Measurements from ENCODE around the gene SH2D4B.

Gene SH2D4B

DNA sequence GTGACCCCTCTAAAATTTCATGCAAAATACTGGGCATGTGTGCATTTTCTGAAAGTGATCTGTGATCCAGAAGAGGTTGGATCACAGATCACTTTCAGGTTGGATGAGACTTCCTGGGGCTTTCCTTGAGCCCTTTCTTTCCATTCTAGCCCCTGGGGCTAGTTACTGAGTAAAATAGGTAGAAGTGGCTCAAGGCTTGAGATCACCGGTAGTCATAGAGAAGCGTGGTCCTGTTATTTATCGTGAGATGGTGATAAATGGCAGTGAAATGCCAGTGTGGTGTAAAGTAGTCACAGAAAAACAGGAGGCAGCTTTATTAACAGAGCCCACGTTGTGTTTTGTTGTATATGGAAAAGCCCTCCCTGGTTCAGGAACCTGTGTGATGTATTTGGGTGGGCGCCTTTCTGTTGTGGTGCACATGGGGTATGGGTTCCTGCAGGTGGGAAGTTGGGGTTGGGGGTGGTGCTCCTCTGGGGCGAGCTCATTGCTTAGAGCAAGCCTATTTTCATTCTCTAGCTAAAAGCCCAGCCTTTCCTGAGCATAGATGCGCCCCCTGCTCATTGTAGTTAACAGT is 34.0 kb upstream of the SH2D4B start:
- DNase-seq (ENCODE audit: low read depth in 1 of 2, low spot score in 1 of 2) = no peak

DNA sequence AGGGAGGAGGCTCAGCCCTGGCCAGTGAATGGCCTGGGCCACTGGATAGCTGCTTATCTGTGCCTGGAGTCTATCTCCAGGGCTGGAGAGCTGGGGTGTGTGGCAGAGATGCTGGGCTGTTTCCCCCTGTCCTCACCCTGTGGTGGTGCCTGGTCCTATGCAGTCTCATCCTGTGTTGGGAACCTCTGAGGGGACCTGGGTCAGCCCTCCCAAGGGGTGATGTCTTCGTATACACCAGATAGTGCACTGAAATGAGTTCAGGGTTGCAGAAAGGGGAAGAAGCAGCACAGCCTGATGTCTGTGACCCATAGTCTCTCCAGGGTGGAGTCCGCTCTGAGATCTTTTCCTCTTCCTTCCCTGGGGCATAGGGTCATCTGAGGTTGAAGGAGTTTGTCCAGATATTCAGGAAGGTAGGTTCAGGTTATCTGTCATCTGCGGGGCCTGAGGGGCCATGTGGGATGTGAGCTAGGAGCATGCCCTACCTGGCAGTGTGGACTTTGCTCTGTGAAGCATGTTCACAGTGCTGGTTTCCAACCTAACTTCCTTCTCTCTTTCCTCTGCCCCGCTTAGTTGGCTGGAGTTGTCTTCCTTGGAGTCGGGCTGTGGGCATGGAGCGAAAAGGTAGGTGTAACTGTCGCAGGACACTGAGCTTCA is 33.4 kb upstream of the SH2D4B start:
- DNase-seq (ENCODE audit: low read depth in 1 of 2, low spot score in 1 of 2) = no peak

DNA sequence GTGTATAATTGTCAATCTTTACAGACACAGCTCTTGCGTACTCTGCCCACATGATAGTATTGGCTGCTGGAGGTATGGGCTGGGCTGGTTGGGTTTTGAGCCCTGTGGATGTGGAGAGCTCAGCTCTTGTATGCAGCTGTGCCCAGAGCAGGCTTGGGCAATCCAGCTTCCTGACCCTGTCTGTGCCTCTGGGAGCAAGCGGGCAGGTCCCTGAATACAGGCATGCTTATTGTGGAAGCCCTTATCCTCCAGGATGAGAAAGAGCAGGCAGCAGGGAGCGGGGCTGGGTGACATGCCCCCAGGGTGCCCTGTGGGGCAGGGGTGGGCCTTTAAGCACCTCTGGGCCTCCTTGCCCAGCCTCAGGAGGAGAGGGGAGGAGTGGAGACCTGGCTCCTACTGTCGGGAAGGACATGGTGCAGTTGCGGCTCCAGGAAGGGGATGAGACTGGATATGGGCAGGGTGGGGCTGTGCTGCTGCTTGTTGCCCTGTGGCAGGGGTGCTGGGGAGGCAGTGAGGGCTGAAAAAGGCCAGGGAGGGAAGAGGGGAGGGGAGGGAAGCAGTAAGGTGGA is 32.7 kb upstream of the SH2D4B start:
- DNase-seq (ENCODE audit: low read depth in 1 of 2, low spot score in 1 of 2) = no peak

DNA sequence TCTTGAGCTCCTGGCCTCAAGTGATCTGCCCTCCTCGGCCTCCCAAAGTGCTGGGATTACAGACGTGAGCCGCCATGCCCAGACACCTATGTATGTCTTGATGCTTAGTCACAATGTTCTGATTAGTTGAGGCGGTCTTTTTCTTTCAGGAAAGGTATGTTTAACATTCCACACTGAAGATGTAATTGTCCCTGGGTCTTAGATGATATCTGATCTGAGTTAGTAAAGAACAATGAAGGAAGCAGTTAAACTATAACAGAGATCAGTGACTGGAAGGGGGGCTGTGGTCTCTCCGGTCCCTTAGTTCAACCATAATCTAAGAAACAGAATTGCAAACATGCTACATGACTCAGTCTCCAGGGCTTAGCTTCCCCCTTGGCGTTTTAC is 31.5 kb upstream of the SH2D4B start:
- DNase-seq (ENCODE audit: low read depth in 1 of 2, low spot score in 1 of 2) = no peak

DNA sequence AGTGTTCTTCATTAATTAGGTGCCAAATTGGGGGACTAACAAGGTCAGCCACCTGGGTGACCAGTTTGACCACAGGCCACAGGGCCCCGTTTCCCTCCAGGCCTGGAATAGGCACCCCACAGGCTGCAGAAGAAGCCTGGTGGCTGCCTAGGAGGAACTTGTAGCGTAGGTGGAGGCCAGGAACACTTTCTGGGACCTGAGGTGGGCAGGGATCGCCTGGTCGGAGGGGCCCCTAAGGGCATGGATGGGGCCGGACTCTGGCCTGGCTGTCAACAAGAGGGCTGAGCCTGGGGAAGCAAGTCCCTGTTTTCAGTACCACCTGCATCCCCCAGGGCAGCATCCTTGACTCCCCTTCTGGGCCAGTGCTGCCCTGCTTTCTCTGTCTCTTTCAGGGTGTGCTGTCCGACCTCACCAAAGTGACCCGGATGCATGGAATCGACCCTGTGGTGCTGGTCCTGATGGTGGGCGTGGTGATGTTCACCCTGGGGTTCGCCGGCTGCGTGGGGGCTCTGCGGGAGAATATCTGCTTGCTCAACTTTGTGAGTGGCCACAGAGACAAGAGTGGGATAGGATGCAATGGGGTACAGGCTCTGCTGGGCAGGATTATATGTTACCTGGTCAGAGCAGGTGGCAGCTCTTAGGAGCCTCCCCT is 30.7 kb upstream of the SH2D4B start:
- no peak for DNase-seq (ENCODE audit: low read depth in 1 of 2, low spot score in 1 of 2)

DNA sequence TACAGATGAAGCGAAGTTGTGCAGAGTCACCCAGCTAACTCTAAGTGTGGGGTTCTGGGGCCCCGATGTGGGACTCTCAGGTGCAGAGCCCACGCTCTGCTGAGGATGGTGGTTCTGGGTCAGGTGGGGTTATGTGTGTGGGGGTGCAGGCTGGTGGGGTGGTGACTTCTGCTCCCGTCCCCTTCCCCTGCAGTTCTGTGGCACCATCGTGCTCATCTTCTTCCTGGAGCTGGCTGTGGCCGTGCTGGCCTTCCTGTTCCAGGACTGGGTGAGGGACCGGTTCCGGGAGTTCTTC is 28.6 kb upstream of the SH2D4B start:
- DNase-seq (ENCODE audit: low read depth in 1 of 2, low spot score in 1 of 2) = no peak

DNA sequence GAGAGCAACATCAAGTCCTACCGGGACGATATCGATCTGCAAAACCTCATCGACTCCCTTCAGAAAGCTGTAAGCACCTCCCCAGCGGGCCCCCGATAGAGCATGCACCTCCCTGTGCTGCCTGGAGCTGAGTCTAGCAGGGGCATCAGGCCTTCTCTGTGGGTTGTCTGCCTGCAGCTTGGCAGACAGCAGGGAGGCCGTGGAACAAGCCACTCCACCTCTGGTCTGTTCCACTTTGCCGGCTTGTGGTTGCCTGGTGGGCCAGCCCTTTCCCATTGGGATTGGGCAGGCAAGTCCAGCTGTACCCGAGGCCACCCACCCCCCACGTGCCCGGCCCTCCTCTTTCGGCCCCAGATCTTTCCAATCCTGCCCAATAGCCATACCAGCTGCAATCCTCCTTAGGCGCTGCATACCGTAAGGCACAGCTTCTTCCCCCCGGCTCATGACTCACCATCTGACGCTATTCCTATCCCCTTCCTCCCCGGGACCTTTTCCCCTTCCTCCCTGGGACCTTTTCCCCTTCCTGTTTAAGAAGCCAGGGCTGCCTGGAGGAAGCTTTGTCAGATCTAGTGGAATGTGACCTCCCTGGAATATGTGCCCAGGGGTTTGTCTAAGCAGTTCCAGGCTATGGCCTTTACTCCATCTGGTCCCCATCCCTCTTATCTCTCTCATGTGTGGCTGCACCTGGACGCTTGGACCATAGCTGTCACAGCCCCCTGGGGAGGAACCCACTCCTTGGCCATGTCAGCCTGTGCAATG is 28.1 kb upstream of the SH2D4B start:
- DNase-seq (ENCODE audit: low read depth in 1 of 2, low spot score in 1 of 2) = no peak

DNA sequence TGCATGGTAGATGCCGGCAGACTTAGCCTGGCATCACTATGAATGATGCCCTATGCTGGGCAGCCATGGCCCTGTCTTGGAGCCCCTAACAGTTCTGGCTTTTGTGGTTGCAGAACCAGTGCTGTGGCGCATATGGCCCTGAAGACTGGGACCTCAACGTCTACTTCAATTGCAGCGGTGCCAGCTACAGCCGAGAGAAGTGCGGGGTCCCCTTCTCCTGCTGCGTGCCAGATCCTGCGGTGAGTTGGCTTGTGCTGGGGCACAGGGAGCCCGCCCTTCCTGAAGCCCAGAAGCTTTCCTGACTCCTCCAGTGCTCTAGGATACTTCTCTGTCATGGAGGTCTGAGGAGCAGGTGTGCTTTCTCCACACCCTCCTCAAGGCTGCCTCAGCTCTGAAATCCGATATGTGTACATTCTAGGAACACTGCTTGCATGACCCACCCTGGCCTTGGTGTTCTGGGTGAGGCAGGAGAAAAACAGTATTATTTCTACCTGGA is 25.6 kb upstream of the SH2D4B start:
- DNase-seq (ENCODE audit: low read depth in 1 of 2, low spot score in 1 of 2) = no peak

DNA sequence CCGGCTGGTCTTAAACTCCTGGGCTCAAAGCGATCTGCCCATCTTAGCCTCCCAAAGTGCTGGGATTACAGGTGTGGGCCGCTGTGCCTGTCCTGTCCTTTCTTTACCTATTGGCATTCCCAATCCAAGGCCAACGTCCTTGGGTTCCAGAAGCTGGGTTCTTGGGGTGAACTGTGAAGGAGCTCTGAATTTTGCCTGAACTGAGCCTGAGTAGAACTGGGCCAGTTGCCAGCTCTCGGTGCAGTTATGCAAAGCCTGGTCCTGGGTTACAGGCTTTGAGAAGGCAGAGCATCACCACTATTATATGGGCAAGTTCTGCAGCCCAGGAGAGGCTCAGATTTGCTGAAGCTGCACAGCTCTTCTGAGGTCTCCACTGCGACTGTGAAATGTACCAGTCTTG is 24.6 kb upstream of the SH2D4B start:
- DNase-seq (ENCODE audit: low read depth in 1 of 2, low spot score in 1 of 2) = no peak

DNA sequence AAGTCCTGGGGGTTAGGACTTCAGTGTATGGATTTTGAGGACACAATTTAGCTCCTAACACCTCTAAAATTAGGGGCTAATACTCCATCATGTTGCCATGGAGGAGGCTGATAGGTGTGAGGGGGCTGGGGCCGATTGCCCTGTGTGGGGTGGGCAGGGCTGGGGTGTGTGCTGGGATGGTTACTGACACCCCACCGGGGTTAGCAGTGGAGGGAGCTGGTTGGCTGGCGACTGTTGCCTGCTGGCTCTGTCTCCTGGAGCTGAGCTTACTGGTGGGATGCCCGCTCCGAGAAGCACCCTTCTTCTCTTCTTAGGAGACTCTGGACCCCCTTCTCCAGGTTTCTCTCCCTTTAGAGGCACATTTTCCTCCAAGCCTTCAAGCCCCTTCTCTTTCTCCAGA is 22.2 kb upstream of the SH2D4B start:
- no peak for DNase-seq (ENCODE audit: low read depth in 1 of 2, low spot score in 1 of 2)

DNA sequence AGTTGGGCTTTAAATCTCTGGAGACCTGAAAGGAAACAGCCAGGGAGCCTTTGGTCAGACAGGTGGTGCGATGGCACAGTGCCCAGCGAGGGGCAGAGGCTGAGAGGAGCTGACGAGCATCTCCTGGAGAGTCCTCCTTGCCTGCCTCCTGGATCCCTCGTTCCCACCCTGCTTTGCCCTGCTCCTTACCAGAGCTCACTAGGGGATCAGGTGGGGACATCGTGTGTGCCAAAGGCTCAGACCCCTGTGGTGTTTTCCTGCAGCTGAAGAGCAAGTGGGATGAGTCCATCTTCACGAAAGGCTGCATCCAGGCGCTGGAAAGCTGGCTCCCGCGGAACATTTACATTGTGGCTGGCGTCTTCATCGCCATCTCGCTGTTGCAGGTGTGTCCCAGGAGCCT is 21.8 kb upstream of the SH2D4B start:
- DNase-seq (ENCODE audit: low read depth in 1 of 2, low spot score in 1 of 2) = no peak

DNA sequence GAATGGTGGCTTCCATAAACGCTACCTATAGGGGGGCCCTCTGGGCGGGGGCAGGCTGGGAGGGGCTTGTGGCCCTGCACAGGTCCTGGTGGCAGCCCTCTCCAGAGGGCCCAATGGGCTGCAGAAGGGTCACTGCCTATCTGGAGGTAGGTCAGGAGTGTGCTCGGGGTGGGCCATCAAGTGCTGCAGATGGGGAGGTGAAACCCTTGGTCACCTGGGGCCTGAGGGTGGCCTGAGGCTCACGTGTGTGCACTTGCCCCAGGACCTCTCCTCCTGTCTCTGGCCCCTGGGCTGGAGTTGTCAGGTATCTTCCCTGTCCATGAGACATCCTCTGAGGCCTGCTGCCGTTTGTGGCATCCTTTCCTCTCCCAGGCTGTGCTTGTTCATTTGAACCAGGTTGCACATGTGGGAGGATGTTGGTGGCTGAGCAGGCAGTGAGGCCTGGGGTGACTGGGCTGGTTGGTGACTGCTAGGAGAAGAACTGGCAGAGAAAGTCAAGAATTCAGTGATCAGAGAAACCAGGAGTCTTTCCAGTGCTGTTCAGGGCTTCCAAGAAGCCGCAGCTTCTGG is 21.1 kb upstream of the SH2D4B start:
- DNase-seq (ENCODE audit: low read depth in 1 of 2, low spot score in 1 of 2) = no peak

DNA sequence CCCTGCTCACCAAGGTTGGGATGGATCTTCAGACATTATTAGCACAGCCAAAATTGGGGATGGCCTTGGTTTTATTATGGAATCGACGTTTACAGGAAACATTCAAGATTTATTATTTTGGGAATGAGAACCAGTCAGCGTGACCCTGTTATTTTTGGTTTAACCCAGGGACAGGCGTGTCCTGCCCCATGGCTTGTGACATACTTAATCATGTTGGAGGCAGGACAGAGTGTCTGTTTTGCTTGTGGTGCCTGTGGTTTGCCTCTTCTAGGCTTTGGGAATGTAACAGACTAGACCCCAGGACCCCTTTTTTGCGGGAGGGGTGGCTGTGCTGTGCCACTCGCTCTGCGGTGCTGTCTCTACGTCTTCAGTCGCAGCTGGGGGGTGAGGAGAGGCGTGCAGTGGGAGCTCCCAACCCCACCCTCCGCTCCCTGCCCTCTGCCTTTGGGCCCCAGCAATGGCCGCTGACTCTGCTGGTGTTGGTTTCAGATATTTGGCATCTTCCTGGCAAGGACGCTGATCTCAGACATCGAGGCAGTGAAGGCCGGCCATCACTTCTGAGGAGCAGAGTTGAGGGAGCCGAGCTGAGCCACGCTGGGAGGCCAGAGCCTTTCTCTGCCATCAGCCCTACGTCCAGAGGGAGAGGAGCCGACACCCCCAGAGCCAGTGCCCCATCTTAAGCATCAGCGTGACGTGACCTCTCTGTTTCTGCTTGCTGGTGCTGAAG is 20.1 kb upstream of the SH2D4B start:
- DNase-seq (ENCODE audit: low read depth in 1 of 2, low spot score in 1 of 2) = no peak

DNA sequence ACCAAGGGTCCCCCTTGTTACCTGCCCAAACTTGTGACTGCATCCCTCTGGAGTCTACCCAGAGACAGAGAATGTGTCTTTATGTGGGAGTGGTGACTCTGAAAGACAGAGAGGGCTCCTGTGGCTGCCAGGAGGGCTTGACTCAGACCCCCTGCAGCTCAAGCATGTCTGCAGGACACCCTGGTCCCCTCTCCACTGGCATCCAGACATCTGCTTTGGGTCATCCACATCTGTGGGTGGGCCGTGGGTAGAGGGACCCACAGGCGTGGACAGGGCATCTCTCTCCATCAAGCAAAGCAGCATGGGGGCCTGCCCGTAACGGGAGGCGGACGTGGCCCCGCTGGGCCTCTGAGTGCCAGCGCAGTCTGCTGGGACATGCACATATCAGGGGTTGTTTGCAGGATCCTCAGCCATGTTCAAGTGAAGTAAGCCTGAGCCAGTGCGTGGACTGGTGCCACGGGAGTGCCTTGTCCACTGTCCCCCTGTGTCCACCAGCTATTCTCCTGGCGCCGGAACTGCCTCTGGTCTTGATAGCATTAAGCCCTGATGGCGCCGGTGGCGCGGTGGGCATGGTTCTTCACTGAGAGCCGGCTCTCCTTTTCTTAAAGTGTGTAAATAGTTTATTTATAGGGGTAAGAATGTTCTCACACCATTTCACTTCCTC is 19.4 kb upstream of the SH2D4B start:
- DNase-seq (ENCODE audit: low read depth in 1 of 2, low spot score in 1 of 2) = no peak

DNA sequence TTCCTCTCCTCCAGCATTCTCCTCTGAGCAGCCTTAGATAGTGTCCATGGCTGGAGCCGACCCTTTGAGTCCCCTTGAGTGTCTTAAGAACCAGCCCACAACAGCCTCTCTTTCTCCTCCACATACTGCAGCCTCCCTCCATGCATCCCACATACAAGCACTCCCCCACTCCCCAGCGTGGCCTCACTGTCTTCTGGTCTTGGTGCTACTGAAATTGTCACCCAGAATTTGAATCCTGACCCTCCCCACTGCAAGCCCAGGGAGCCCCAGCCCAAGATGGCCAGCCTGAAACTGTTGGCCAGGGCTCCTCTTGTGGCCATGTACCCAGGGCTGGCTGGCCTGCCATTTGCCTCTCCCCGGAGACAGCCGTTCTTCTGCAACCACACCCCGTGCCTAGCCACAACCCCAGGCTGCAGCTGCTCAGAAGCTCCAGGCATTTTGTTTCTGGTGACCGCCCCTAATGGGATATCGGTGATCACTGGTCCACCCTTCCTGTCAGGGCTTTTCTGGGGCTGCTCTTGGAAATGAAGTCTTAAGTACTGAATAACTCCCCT is 18.8 kb upstream of the SH2D4B start:
- no peak for DNase-seq (ENCODE audit: low read depth in 1 of 2, low spot score in 1 of 2)

DNA sequence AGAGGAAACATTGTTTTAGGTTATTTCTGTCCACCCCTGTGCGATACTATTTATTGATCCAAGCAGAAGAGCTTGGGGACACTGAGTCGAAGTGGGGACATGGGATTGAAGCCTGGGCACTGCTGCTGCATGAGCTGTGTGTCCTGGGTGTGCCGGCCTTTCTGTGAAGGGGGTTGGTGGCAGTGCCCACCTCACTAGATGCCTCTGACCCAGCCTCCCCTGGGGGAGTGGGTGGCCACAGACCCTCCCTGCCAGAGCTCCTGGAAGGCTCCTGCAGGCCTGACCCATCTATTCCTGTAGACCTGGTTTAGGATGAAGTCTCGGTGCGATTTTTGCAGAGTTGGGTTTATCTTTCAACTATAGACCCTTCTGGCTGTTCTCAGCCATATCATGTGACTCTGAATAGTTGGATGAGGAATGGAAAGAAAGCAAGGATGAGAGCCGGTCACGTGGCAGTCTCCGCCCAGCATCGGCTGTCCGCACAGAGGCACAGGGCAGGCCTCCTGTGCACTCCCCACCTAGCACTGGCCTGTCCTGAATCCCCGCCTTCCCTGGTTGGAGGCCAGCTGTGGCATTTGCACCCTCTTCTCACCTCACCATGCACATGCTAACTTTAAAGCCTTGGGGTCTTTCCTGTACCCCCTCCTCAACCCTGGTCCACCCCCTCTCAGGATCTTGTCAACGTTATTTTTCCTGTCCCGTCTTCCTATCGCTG is 17.6 kb upstream of the SH2D4B start:
- DNase-seq (ENCODE audit: low read depth in 1 of 2, low spot score in 1 of 2) = no peak

DNA sequence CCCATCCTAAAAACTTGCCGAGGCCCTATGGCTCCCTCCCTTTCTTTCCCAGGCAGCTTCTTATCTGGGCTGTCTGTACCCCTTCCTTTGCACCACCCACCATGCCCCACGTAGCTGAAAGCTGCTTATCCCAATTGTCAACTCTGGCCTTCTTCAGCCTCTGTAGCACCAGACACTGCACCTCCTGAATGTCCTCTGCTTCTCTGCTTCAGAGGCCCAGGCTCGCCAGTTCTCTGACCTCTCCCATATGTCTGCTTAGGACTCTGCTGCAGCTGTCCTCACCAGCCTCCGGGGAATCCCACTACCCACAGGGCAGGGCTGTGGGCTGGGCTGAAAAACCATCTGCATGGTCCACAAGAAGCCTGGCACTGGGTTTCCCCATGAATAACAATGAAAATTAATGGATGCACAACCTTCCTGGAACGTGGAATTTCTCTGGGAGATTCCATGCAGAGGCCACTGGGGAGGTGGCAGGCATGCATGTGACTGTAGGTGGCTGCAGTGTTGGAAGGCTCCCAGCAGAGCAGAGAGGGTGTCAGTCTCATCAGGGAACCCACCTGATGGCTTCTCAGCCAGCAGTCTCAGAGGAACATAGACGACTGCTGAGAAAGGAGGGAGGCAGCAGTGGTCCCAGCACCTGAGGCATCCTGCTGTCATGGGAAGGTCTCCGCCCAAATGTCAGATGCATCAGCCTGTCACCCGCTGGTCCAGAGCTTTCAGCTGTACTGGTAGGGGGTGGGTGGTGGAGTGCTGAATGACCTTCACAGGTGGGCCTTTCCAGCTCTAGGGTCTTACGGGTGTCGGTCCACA is 16.8 kb upstream of the SH2D4B start:
- no peak for DNase-seq (ENCODE audit: low read depth in 1 of 2, low spot score in 1 of 2)

DNA sequence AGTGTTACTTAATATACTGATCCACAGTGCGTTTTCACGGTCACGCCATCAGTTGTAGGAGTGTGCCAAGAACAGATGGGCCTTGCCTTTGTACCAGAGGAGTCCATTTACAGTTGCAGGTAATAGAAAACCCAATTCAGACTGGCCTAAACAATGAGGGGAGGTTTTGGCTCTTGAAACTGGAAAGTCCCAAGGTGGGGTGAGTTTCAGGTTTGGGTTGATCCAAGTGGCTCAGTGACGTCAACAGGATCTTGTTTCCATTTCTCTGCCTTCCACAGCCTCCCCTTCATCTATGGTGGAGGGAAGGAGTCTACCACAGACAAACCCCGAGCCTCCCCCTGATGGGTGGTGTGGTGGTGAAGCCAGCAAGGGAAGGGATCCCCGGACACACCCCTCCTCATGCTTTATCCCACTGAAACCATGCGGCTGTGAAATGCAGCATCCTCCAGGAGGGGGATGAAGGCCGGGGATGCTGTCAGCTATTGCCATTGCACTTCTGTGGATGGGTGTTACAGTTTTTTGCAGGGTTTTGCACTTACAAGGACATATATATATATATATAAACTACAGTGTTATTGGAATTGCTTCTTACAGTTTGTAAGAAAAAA is 14.8 kb upstream of the SH2D4B start:
- no peak for DNase-seq (ENCODE audit: low read depth in 1 of 2, low spot score in 1 of 2)

Data from activated CD4-positive, alpha-beta T cell treated with anti-CD3 and anti-CD28 coated beads, Interleukin-2, amount 50 U/mL, for 24 hours (primary cell).